CD4-positive, alpha-beta T cell treated with Interleukin-15 for 4 hours (primary cell): ENCODE results near the gene PIGA.
"Not testable (repeated sequence)": the region's sequence is repeated elsewhere in the genome, so short reads cannot be mapped to it uniquely, and the experiment has no call there.

Source experiments
- DNase-seq: peaks from one replicate; pipeline ENCODE4 v3.0.0-alpha.2; 2020; ENCODE audit warnings: low spot score

The PIGA gene

DNA sequence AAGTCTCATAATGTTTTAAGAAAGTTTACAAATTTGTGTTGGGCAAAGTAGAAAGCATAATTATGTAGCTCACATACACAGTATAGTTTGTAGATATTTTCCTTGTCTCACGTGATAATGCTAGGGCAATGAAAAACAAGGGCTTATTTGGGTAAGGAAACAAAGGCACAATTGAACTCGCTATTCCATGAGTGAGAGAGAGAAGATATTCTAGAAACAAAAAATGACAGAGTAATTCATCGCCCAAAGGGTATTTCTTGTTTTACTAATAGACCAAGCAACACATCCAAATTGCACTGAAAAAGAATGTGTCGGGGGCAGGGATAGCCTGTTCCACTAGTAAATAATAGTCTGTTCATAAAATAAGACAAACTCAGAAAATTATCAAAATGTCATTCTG, 16.2 kb downstream of the PIGA start:
- DNase-seq: no peak

DNA sequence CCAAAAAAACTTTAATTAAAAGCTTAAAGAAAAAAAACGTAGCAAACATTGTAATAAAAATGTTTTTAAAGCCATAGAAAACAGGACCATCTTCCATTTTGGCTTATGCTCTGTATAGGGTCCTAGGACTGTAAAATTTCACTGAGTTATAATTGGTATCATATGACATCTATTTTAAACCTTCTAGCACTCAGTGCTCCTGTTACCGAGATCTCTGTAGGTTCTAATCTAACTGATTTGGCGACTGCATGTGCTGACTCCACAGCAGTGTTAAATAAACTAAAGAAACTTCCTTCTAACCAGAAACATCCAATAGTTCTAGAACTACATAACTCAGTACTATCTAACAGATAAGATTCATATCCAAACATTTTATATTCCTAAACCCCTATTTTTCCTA, 19.8 kb downstream of the PIGA start, which contains the start of gene ASB11:
ASB11 (minus strand) TSS at position 132 of the 400 bp plus-strand sequence; CDS start at position 97, 35 bp downstream.
- no peak for DNase-seq

DNA sequence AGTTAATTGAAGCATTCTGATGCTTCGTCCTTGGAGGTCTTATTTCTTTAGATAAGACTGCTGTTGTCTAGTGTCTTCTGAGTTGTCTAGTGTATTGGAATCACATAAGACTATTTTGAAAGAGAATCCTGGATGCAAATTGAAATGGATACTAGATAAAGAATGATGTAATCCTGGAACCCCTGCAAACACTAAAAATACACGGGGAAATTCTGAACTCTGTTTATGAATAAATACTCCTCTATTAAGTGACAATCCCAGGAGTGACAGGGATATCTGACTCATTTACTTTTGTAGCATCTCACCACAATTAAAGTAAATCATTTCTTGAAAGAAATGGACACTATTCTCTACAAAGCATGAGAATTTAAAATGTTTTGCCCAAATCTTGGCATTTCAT, 20.9 kb downstream of the PIGA start:
- DNase-seq: no peak

DNA sequence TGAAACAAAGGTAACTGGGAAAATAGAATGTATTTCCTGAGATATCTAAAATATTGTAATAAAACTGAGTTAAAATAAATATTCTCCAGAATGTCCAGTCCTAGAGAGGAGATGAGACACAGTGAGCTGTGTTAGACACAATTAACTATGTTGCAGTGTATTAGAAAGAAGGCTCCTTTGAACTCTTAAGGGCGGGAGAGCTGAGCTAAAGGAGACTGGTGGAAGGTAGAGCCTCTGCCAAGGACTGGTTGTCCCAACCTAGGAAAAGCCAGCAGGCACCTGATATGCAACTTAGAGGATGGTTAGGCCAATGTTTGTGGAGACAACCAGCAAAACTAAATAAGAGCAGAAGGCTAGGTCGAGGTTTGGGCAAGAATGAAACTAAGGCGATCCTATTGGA, 24.2 kb downstream of the PIGA start:
- DNase-seq: no peak

DNA sequence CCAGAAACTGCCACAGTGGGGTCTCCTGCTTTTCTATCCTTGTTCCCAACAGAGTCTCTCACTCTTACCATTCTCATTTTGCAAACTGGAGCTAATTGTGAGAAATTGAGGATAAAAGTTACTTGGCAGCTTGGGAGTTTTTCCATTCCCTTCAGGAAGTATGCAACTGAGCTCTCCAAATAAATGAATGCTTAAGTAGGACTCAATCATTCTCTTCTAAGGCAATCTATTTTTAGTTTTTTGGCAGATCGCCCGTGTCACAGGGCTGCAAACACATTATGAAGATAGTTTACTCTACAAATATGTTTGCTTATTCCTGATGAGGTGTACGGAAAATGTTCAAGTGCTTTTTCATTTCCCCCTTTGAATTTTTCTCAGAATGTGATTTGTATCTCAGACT, 25.2 kb downstream of the PIGA start:
- no peak for DNase-seq

DNA sequence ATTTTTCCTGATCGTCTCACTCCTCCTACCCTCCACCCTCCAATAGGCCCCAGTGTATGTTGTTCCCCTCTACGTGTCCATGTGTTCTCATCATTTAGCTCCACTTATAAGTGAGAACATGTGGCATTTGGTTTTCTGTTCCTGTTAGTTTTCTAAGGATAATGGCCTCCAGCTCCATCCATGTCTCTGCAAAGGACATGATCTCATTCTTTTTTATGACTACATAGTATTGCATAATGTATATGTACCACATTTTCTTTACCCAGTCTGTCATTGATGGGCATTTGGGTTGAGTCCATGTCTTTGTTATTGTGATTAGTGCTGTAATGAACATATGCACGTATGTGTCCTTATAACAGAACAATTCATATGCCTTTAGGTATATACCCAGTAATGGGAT, 29.4 kb downstream of the PIGA start:
- not testable (repeated sequence) for DNase-seq

DNA sequence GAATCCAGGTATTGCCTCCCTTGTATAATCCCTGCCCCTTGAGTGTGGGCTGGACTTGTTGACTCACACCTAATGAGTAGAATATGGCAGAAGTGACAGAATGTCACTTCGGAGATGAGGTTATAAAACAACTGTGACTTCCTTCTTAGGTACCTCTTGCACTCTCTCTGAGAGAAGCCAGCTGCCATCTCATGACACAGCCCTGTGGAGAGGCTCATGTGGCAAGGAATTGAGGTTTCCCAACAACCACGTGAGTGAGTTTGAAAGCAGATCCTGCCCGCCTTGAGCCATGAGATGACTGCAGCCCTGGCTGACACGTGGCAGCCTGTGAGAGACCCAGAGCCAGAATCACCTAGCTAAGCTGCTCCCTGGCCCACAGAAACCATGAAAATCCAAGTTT, 33.4 kb downstream of the PIGA start:
- no peak for DNase-seq

DNA sequence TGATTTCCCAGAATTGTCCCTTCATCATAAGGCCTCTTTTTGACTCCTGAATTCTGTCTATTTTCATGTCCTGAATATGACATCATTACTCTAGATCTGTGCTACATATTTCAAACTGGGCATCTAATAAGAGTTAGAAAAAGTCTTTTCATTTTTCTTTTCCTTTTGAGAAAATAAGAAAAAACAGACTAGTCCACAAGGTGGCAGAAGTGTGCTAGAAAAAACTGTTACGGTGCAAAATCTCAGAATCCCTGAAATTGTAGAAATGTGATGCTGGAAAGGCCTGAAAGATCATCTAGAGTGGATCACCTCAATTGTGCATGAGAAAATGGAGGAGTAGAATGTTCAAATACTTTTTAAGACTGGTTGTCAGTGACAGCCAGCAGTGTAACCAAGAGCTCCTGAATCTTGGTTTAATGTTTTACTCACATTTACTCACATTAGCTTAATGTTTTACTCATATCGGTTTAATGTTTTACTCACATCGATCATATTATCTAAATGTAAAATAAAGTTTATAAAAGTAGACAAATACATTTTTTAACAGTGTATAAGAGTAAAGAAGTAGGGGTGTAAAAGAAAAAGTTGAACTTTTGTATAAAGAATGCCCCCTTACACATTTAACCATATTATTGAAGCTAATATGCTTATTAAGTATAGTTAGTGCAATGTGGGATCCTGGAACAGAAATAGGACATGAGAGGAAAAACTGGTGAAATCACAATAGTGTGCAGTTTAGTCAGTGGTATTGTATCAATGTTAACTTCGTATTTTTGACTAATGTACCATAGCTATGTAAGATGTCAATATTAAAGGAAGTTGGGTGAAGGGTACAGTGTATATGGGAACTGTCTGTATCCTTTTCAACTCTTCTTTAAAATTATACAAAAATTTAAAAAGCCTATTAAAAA, 35.1 kb downstream of the PIGA start:
- no peak for DNase-seq

DNA sequence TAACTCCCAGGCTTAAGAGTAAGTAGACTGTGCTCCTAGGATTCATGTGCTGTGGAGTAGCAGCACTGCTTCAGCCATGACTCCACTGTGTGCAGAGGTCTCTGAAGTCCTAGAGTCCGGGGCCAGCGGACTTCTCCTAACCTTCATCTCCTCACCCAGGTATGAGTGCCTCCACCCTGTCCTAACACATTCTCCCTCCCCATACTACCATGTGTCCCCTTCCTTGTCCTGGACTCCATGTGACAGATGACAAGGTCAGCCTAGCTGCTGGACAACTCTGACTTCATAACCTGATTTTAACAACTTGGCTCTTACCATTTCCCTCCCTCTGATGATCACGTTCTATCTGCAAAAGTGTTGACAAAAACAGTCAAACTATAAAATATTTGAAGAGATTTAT, 36.5 kb downstream of the PIGA start:
- no peak for DNase-seq

DNA sequence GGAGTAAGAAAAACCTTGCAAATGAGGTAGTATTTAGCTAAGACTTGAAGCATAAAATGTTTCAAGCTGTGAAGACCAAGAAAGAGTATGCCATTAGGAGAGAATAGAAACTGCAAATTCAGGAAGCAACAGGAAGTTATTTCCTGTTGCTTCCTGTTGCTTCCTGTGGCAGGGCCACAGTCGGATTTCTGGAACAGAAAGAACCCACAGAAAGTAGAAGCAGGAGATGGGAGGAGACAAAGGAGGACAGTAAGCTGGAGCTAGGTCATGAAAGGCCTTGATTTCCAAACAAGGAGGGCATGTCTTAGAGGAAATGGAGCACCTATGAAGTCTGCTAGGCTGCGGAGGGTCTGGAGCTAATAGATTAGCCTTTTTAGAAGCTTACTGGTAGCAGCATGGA, 37.1 kb downstream of the PIGA start:
- no peak for DNase-seq

DNA sequence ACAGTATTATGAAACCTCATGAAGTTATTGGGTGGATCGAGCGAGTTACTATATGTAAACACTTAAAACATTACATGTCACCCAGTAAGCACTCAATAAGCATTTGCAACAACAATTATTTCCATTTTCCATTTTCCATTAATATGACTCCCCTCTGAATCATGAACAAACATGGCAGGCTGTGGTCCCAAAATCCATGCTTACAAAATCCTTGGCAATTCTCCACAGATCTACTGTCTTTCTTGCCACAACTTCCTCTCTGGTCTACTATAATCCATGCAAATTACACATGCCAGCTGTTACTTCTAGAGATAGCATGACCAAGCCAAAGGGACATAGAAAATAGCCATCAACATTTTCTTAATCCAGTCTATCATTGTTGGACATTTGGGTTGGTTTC, 41.9 kb downstream of the PIGA start:
- no peak for DNase-seq

DNA sequence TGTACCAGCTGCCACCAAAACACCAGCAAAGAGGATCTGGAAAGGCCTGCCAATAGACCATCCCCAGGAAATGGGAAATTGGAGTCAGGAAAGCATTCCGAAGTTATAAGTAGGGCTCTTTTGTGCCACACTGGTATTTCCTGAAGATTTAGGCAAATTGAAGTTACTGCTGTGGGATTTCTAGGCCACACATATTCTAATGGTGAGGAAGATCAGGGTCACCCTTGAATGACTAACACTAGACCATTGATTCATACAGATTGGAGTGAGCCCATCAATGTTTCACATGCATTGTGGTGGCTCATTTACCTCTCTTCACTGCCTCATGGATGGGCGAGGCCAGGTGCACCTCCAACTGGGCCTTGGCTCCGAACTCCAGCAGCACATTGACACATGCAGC, 42.5 kb downstream of the PIGA start:
- DNase-seq: no peak

DNA sequence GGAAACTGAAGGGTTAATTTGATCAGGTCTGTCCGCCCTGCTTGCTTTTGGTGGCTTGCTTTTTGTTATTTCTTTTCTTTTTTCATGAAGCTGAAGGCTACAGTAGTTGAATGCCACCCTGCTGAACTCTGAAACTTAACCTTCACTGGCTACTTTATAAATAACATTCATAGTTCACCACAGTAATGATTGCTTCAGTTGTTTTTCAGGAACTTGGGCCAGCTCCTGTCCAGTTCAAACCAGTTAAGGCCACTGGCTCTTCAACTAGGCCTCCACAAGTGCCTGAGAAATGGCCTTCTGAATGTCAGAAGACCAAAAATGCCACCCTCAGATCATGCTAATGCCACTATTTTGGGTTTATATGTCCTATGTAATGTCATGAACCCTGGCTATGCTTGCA, 57.7 kb downstream of the PIGA start:
- DNase-seq: no peak

DNA sequence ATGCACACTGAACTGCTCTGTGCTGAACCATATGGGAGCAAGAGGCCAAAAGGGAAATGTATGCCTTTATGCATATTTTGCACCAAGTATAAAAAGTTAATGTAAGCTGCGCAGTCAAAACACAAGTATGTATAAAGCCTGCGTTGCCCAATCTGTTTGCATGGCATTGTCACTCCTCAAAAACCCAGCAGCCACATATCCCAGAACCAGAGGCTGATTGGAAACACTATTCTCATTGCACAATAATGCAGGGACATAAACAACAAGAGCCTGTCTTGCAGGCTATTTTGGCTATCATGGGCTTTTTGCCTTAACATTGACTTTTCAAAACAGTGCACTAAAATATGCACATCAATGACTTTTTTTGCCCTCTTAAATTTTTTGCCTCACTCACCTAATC, 60.4 kb downstream of the PIGA start:
- DNase-seq: no peak

DNA sequence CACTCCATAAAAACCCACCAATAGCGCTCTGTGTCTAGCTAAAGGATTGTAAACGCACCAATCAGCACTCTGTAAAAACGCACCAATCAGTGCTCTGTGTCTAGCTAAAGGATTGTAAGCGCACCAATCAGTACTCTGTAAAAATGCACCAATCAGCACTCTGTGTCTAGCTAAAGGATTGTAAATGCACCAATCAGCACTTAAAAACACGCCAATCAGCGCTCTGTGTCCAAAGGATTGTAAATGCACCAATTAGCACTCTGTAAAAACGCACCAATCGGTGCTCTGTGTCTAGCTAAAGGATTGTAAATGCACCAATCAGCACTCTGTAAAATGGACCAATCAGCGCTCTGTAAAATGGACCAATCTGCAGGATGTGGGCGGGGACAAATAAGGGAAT, 62.0 kb downstream of the PIGA start:
- DNase-seq: not testable (repeated sequence)

DNA sequence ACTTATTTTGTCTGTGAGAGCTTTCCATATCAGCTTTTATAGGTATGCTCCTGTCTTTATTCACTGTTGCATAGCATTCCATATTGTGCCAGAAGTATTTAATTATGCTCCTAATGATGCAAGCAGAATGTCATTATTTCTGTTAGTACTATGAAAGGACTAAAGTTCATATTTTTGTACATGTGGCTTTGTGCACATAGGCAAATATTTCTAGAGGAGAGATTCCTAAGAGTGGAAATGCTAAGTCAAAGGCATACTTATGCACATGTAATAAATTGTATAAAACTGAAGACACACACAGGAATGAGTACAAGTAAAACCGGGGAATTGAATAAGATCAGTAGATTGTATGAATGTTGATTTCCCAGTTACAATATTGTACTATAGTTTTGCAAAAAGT, 63.6 kb downstream of the PIGA start:
- no peak for DNase-seq

DNA sequence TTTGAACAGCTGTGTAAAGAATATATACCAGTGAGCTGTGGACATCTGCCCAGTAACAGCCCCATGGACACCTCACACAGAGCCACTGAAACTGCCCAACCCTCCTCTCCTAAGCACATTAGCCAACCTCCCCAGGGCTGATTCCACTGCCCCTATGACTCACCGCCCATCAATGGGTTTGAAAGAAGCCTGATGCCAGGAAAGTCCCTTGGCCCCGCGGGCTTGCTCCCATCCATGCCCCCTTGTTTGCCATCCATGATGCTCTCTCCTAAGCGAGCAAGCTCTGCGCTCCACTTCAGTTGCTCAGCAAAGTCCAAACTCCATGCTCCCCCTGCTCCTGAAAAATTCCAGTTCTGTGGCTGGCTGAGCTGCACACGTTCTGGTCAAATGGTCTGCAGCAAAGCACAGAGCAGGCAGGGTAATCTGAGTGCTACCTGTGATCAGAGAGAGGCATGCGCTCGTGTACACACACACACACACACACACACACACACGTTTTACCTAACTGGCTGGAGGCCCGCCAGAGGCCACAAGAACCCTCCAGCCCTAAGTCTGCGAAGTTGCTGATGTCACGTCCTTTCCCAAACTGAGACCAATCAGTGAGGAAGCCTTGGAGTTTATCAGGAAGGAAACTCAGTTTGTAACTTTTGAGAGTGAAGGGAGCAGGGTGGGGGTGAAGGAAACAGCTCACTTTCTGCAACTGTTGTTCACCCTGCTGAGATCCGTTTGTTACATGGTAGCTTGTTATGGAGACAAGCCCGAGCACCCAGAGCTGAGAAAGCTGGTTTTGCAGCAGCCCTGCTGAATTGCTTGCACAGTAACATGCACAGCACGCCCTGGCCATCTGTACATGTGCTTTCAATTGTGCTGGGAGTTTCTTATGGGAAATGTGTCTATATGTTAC, 65.5 kb downstream of the PIGA start, which contains the start of gene ASB9:
ASB9 (minus strand) TSS at position 466 of the 904 bp plus-strand sequence; CDS start at position 257, 209 bp downstream.
- DNase-seq: peak; percentile 3
